ENCODE measurements around the gene NEDD4.

GRCh38 chr15:56038707-56039106 lies 45.3 kb upstream of the NEDD4 start:
- TF ChIP-seq TAF1 (IDR thresholded peaks at IDR 0.05; ENCODE audit: borderline replicate concordance, insufficient read depth, low read length) (no peak), REST (IDR thresholded peaks at IDR 0.05; ENCODE audit: insufficient read depth in 1 of 2, low read depth in 2 of 2, low read length in 2 of 2) (no peak), FOXP2 (optimal IDR thresholded peaks at IDR 0.05; ENCODE audit: borderline replicate concordance, extremely low read depth, extremely low read length, insufficient read depth) (no peak)

Data from PFSK-1 (cell line).